PFSK-1 (cell line): ENCODE data around the gene MDM1.

Experiments used
- FOXP2 ChIP-seq: optimal IDR thresholded peaks from 2 replicates; pipeline ENCODE3; 2011; ENCODE audit warnings: borderline replicate concordance, control low read depth, inconsistent platforms; ENCODE audit not compliant: insufficient read depth; ENCODE audit errors: extremely low read length, extremely low read depth
- POLR2AphosphoS5 ChIP-seq: IDR thresholded peaks from 2 replicates; pipeline ENCODE4 v1.6.1; 2012; ENCODE audit warnings: low read depth, mild to moderate bottlenecking, control low read depth, low read length, moderate library complexity
- SIN3A ChIP-seq: IDR thresholded peaks from 2 replicates; pipeline ENCODE4 v1.6.1; 2012; ENCODE audit warnings: mild to moderate bottlenecking, low read length, moderate library complexity, borderline replicate concordance; ENCODE audit not compliant: insufficient read depth
- TAF1 ChIP-seq: IDR thresholded peaks from 2 replicates; pipeline ENCODE4 v1.6.1; 2012; ENCODE audit warnings: low read length, control low read depth, borderline replicate concordance; ENCODE audit not compliant: insufficient read depth
- TF ChIP-seq, protein P1 (sequence below), 2 experiments: IDR thresholded peaks; 2 replicates each; pipeline versions ENCODE4 v1.6.1 to v1.8.0; 2011 to 2012; ENCODE audit warnings: low read depth in 2 of 2, low read length in 2 of 2, control low read depth in 1 of 2, inconsistent platforms in 1 of 2, mild to moderate bottlenecking in 1 of 2, moderate library complexity in 1 of 2; ENCODE audit not compliant: insufficient read depth in 1 of 2

The MDM1 gene

DNA sequence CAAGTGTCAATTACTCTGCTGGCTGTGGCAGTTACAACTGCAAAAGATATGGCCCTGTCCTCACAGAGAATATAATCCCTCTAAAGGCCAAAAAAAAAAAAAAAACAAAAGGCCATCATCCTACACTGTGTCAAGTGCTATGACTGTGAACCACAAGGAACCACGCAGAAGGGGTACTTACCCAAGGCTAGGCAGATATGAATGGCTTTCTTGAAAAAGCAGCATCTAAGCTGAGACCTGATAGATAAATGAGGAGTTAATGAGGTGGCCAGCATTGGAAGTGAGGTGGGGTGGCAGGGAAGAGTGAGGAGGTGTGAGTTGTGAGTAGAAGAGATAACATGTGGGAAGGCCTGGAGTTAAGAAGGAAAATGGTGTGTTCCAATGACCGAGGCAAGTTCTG is 62.4 kb downstream of the MDM1 start:
- TF ChIP-seq, protein P1, sequence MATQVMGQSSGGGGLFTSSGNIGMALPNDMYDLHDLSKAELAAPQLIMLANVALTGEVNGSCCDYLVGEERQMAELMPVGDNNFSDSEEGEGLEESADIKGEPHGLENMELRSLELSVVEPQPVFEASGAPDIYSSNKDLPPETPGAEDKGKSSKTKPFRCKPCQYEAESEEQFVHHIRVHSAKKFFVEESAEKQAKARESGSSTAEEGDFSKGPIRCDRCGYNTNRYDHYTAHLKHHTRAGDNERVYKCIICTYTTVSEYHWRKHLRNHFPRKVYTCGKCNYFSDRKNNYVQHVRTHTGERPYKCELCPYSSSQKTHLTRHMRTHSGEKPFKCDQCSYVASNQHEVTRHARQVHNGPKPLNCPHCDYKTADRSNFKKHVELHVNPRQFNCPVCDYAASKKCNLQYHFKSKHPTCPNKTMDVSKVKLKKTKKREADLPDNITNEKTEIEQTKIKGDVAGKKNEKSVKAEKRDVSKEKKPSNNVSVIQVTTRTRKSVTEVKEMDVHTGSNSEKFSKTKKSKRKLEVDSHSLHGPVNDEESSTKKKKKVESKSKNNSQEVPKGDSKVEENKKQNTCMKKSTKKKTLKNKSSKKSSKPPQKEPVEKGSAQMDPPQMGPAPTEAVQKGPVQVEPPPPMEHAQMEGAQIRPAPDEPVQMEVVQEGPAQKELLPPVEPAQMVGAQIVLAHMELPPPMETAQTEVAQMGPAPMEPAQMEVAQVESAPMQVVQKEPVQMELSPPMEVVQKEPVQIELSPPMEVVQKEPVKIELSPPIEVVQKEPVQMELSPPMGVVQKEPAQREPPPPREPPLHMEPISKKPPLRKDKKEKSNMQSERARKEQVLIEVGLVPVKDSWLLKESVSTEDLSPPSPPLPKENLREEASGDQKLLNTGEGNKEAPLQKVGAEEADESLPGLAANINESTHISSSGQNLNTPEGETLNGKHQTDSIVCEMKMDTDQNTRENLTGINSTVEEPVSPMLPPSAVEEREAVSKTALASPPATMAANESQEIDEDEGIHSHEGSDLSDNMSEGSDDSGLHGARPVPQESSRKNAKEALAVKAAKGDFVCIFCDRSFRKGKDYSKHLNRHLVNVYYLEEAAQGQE (IDR thresholded peaks at IDR 0.05; ENCODE audit: insufficient read depth in 1 of 2, low read depth in 2 of 2, low read length in 2 of 2), result no peak
- TF ChIP-seq TAF1 (no peak), FOXP2 (no peak), POLR2AphosphoS5 (no peak), SIN3A (no peak)

DNA sequence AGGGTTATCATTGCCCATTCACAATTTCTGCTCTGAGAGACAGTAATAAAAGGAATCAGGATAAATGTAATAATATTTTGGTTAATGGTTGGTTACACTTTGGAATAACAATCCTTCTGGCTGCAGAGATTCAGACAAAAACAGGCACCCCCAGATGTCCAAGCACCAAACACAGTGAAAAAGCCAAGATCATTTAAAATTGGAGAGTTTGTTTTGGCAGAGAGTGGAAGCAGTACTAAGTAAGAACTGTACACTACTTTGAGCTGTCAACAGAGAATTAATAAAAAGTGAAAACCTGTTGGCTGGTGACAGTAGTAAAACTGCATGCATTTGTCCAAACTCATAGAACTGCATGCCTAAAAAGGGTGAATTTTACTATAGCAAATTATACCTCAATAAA is 63.2 kb downstream of the MDM1 start:
- TF ChIP-seq, protein P1 (IDR thresholded peaks at IDR 0.05; ENCODE audit: insufficient read depth in 1 of 2, low read depth in 2 of 2, low read length in 2 of 2), result no peak
- TF ChIP-seq FOXP2, result no peak
- no peak for TF ChIP-seq POLR2AphosphoS5
- TF ChIP-seq SIN3A, result no peak
- no peak for TF ChIP-seq TAF1

DNA sequence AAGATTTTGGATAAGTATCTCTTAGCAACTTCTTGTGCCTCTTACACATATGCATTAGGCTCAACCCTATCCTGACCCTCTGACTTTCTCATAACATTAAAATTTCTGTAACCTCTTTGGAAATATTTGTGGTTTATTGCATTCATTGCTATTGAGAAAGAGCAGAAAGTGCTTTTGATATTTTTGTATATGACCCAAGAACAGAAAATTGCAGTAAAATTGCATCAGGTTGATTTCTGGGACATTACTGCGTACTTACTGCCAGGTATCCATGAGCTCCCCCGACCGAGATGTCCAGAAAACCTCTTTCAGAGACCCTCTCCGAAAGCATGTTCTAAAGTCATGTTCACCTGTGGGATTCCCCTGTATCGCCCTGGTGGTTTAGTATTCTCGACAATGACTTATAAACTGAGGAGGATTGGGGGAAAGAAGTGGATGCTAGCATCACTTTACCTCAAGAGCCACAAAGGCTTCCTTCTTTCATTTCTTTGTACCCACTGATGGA is 64.2 kb downstream of the MDM1 start:
- no peak for TF ChIP-seq SIN3A
- no peak for TF ChIP-seq FOXP2
- TF ChIP-seq TAF1, result no peak
- TF ChIP-seq, protein P1 (IDR thresholded peaks at IDR 0.05; ENCODE audit: insufficient read depth in 1 of 2, low read depth in 2 of 2, low read length in 2 of 2), result no peak
- no peak for TF ChIP-seq POLR2AphosphoS5

DNA sequence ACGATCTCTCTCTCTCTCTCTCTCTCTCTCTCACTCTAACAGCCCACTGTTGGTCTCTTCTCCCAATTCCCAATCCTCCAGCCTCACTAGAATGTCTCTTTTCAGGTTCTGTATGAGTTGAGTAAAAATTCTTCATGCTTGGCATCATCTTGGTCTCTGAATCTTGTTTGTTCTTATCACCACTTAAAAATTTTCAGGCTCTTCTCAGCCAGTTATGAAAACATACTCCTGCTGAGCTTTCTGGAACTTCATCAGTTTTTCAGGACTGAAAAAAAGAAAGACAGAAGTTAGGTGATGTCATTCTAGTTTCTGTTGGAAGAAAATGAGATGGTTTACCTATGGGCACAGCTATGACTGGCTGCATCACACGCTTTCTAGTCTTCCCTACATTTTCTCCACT is 67.3 kb downstream of the MDM1 start:
- TF ChIP-seq TAF1 (no peak), SIN3A (no peak), POLR2AphosphoS5 (no peak), FOXP2 (no peak)
- TF ChIP-seq, protein P1 (IDR thresholded peaks at IDR 0.05; ENCODE audit: insufficient read depth in 1 of 2, low read depth in 2 of 2, low read length in 2 of 2), result no peak

DNA sequence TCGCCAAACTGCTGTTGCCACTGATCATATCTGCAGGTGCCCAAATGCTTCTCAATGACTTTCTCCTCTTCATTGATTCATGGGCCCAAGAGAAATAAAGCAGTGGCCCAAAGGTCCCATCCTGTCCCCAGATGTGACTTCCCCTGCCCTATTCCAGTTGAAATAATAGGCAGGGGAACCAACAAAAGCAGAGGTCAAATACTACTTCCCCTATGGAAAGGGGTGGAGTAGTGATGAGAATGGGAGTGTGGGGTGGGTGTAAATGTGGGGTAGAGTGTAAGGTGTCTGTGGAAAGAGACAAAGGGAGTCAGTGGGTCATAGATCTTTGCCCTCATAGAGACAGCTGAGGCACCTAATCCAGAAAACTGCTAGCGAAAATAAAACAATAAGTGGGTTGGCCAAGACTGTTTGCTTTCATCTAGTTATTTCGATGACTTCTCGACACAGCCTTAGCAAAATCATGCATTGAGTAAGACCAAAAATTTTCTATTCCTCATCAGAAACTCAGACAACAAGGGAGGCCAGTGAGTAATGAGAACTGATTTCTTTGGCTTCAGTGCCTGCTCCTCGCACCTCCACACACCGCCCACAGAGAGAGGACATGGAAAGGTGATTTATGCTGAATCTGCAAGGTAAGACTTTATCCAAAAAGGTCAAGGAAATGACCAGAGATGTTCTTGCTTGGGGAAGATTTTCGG is 67.9 kb downstream of the MDM1 start:
- no peak for TF ChIP-seq TAF1
- no peak for TF ChIP-seq SIN3A
- TF ChIP-seq, protein P1 (IDR thresholded peaks at IDR 0.05; ENCODE audit: insufficient read depth in 1 of 2, low read depth in 2 of 2, low read length in 2 of 2), result no peak
- TF ChIP-seq POLR2AphosphoS5, result no peak
- no peak for TF ChIP-seq FOXP2
